HG02610 (cell line): ENCODE results near the gene SLC7A8.
"Not testable (repeated sequence)": the region's sequence is repeated elsewhere in the genome, so short reads cannot be mapped to it uniquely, and the experiment has no call there.

ENCODE experiments used
- ATAC-seq: cut with Tn5 transposase; IDR thresholded peaks from one replicate; pipeline ENCODE4 v1.9.1; 2021; ENCODE audit warnings: mild to moderate bottlenecking, moderate library complexity; ENCODE audit not compliant: unreplicated experiment

Gene SLC7A8

DNA sequence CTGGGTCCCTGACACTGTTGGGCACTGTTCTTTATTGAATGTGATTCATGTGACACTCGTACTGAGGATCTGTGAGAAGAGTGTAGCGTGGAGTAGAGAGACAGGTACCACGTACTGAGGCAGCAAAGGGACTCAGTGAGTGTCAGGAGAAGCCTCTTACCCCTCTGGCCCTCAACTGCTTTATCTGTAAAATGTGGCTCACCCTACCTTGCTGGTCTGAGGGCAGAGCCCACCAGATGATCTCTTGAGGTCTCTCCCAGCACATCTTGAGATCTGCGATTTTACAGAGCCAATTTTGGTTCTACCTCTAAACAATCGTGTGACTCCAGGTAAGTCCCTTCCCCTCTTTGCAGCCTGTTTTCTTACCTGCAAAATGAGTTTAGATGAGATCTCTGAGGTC lies 67.5 kb downstream of the SLC7A8 start:
- ATAC-seq = no peak

DNA sequence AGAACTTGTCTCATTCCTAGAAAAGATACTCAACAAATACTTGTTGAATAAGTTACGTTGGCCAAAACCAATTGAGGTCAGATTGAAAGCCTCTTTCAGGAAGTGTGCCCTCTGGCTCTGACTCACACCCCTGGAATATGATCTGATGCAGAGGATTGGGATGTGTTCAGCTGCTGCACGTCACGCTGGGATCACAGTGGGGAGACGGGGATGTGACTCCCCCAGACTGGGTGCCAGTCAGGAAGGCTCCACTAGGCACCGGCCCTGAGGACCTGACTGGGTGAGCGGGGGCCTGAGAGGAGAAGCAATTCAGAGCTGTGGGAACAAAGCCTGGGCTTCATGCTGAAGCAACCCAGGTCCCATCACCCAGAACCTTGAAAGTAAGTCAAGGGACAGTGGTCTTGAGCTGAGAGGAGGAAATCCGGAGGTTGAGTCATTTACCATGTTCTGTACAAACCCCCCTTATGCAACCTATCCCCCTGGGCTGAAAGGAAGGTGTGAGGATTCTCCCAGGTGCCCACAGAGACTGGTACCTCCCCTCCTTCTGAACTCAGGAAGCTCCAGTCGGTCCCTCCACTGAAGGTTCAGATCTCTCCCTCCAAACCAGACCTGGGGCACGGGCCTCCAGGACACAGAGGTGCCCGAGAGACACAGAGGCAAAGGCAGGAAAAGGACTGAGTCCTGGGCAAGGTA lies 68.3 kb downstream of the SLC7A8 start:
- no peak for ATAC-seq

DNA sequence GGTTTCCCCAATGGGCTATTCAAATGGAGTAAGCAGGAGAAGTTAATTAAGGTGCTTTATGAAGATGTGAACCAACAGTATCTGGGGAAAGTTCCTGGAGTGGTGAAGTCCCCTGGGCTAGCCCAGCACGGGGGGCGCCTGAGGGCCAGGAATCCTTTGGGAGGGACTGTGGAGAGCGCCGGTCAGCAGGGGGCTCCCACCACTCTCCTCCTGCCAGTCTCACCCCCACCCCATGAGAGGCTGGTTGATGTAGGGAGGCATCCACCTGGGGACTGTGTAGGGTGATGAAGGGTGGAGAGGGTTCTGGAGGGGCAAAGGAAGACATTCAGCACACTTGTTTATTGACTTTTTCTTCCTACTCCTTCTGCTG lies 68.8 kb downstream of the SLC7A8 start:
- ATAC-seq = no peak

DNA sequence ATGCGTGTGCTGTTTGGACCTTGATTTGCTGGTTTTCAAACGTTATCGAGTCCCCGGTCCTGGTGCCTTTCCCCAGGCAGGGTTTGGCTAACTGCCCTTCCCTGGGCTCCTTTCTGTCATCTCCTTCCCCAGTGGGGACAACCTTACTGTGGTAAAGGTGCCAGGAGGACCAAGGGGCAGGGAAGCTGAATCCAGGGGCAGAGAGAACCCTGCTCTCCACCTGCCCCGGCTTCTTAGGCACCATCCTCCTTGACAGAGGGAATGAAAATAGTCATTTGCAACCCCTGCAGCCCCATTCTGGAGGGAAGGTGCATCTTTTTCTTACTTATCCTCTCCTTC lies 69.4 kb downstream of the SLC7A8 start:
- no peak for ATAC-seq

DNA sequence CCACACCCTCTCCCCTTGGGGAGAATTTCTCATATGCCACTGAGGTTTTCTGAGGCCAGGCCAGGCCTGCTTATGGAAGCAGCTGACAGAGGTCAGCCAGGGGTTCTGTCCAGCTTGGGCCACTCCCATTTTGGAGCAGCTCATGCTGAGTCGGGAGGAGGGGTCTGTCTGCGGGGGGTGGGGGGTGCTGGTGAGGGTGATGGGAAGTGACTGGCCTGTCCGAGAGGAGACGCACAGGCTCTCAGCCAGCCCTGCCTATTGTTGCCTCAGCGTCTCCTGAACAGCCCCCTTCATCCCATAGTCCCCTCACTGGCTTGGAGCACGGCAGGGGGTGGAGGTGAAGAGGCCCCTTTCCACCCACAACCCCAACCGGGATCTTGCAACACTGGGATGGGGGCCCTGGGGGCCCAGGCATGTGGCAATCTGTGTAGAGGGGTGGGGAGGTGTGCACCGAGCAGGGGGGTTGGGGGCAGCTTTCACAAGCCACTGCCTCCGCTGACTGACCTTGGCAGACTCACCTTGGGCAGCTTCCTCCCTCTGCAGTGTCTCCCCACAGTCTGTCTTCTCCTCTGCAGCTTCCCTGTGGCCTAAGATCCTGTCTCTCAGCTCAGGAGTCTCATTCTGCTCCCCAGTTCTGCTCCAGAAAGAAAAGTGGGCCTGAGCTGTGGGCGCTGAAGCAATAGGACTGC lies 69.9 kb downstream of the SLC7A8 start:
- no peak for ATAC-seq

DNA sequence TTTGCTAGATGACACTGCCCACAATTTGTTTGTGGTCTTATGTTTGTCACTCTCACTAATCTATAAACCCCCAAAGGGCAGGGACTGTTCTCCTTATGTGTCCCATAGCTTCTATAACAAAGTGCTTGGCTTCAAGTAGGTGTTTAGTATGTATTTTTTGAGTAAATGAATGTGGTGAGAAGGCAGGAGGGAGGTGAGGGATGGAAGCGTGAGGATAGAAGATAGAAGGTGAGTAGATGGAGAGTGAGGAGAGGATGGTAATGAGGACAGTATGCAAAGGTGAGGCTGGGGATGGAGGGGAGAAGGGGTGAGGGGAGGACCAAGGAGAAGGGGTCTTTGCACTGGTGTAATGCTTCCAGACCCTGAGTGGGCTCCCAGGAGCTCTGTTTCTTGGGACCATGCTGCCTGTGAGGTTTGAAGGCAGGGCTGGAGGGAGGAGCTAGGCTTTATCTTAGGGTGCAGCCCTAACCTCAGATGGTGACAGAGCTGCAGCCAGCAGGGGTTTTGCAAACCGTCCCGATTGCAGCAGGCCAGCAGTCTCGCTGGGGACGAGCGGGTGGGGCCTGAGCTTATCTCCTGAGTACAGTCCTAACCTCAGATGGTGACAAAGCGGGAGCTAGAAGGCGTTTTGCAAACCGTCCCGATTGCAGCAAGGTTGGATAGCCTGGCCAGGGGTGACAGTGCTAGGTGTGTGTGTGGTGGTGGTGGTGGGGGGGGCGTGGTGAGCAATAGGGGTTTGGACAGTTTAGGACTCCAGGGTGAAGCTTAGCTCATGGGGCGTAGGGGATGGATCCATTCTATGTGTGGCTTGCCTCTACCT lies 70.9 kb downstream of the SLC7A8 start:
- ATAC-seq = no peak

DNA sequence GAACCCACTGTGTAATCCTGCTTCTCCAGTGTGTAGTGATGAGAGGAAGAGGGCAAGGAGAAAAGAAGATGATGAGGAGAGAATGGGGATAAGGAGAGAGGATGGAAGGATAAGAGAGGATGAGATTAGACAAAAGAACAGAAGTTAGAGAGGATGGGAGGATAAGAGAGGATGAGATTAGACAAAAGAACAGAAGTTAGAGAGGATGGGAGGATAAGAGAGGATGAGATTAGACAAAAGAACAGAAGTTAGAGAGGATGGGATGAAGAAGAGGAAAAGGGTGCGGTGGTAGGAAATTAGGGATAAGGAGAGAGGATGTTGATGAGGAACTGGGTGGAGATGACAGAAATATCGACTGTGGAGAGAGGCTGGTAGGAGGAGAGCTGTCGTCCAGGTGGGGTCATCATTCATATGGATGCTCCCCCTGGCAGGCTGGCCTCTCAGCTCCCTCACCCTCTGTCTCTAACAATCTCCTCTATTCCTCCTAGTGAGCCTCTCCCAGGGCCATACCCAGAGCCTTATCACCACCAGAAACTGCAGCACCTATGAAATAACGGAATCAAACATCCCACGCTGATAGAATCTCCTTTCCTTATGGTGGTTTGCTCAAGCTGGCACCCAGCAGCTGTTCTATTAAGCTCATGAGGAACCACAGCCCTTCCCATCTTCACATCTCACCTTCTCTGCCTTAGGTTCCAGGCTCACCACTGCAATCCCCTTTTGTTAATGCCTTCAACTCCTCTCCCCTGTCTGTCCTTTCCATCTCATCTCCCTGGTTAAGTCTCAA lies 72.7 kb downstream of the SLC7A8 start:
- no peak for ATAC-seq

DNA sequence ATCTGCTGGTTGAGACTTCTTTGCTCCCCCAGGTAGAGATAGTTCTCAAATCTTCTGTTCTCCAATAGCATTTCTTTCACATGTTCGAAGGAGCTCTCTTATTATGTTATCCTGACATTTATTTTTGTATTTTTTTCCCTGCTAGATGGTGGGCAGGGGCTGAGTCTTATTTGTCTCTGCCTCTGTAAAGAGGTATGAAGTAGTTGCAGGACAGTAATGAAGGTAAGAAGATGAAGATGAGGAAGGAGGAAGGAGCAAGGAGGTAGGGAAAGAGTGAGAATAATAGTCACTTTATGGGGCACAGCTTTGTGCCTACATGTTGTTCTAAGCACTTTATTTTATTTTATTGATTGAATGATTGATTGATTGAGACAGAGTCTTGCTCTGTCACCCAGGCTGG lies 73.7 kb downstream of the SLC7A8 start:
- no peak for ATAC-seq

DNA sequence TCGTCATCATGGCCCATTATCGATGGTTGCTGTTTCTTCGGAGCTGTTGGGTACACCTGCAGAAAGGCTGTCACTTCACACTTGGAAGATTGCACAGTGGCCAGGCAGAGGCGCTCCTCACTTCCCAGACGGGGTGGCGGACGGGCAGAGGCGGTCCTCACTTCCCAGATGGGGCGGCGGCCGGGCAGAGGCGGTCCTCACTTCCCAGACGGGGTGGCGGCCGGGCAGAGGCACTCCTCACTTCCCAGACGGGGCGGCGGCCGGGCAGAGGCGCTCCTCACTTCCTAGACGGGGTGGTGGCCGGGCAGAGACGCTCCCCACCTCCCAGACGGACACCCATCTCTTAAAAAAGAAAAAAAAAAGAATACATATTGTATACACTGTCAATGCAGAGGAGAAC lies 75.3 kb downstream of the SLC7A8 start:
- ATAC-seq = not testable (repeated sequence)

DNA sequence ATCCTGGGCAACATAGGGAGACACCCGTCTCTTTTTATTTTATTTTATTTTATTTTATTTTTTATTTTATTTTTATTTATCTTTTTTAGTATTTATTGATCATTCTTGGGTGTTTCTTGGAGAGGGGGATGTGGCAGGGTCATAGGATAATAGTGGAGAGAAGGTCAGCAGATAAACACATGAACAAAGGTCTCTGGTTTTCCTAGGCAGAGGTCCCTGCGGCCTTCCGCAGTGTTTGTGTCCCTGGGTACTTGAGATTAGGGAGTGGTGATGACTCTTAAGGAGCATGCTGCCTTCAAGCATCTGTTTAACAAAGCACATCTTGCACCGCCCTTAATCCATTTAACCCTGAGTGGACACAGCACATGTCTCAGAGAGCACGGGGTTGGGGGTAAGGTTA lies 75.8 kb downstream of the SLC7A8 start:
- not testable (repeated sequence) for ATAC-seq

DNA sequence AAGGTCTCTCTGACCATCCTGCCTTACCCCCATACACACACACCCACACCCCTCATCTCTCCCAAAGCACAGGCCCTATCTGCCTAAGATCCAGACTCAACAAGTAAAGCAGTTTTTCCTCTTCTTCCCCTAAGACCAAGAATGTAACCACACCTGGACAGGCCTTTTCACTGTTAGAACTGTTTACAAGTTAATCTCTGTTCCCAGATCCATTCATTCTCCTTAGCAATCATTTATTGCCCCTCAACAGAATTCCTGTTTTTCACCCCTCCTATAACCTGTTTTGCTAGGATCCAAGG lies 76.8 kb downstream of the SLC7A8 start:
- no peak for ATAC-seq

DNA sequence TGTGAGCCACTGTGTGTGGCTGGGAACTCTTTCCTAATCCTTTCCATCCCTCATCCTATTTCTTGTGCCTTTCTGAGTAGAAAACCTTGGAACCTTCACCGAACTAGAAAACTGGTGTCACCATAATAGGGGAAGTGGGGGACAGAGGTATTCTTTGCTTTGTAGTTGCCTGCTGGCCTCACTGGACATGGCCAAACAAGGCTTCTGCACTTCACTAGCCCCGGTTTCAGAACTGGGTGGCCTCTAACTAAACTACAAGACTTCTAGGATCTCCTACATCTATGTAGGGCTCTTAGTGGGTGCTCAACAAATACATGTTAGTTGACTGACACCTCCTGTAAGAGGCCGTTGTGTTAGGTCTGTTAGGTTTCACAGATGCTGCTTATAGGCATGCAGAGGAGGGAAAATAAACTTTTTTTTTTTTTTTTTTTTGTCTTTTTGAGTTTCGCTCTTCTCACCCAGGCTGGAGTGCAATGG lies 78.1 kb downstream of the SLC7A8 start:
- ATAC-seq = no peak

DNA sequence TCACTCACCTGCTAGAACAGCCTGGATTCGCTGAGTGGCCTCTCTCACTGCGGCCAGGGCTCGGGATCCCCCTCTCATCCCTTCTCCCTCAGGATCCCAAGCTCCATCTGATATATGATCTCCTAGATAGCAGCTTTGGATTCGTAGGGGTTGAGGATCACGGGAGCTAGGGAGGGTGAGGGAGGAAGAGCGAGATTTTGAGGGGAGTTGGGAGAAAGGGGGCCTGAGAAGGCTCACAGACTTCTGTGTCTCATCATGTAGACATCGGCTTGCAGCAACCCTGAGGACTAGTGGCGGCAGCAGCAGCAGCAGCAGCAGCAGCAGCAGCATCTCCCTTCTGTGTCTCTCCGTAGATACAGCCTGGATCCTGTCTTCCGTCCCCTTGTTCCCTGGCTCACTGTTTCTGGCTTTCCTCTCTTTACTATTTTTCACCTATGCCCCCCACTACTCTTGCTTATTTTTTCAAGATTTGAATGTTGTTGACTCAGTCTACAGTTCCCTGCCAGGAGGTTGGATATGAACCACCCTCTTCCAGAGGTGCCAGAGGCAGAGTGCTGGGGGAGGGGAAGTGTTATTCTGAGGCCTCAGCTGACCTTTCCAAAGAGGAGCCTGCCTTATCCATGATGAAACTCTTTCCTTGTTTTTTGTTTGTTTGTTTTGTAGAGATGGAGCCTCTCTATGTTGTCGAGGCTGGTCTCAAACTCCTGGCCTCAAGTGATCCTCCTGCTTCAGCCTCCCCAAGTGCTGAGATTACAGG lies 78.7 kb downstream of the SLC7A8 start, which contains the start of gene CIROP:
TSS of gene CIROP (minus strand) at position 399 of the 757 bp plus-strand sequence. CDS start at position 330, 69 bp downstream.
- no peak for ATAC-seq

DNA sequence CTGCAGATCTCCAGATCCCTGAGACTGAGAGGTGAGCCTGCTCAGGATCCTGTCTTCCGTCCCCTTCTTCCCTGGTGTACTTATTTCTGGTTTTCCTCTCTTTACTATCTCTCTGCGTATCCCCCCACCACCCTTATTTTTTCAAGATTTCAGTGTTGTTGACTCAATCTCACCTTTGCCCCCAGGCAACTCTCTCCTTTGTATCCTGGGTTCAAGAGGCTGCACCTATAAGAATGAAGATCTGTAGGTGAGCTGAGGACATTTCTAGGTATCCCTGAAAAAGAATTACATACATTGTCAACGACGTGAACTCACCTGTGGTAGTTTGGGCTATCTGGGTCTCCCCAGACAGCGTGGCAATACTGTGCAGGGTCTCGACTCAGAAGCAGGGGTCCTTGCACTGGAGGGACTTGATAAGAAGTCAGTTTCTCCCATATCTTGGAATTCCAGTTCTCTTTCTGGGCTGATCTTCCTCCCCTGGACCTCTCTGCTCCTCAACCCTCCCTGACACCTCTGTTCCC lies 79.3 kb downstream of the SLC7A8 start:
- no peak for ATAC-seq

DNA sequence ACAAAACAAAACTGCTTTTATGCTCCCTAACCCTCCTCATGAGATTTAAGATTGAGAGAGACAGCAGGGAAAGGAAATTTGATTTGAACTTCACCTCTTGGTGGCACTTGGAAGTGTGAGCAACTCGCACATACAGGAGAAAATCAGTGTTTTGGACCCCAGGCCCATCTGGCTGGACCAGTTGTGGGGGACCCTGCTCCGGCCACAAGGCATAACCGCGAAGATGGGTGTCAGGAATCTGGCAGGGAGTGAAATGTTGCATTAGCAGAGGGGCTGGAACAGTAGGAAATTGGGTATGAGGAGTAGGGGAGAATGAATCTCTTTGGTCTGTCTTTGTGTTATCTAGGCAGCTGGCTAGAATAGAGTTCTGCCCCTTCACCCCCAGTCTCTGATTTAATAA lies 79.9 kb downstream of the SLC7A8 start:
- no peak for ATAC-seq

DNA sequence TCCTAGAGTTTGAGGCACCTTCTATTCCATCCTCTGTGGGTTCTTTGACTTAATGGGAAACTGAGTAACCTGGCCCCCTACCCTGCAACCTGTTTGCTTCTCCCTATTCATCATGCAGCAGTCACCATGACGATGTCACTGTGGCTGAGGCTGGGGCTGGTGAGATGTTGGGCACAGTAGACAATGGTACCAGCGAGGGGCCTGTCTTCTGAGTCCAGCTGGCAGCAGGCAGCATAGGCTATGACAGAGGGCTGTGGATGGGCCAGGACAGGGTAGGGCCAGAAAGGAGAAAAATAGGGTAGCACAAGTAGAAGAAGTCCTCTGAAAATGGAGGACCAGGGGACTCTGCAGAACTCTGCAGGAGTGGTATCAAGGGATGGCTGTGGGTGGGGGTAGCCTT lies 80.7 kb downstream of the SLC7A8 start:
- ATAC-seq = no peak

DNA sequence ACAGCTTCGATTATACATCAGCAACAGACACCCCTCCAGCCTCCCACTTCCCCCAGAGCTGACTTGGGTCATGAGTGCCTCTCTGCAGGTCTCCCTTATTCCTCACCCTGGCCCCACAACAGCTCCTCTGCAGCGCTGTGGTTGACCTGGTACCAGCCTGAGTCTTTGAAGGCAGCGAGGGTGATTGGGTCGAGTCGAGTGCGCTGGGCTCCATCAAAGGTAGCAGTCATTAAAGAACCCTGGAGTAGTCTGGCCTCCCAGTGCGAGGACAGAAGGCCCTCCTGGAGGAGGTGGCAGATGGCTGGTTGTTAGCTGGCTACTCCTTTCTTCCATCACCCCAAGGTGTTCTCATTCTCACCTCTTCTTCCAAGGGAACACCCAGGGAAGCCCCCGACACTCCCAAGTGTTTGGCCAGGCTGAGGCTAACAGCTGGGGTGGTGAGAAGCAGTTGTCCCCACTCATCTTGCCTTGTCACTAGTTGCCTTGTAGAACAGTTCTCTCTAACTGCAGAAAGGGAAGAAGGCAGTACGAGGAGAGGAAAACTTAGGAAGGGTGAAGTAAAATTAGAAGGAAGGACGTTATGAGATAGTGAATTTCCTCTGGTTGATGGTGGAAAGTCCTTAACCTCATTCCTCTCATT lies 81.4 kb downstream of the SLC7A8 start:
- no peak for ATAC-seq

DNA sequence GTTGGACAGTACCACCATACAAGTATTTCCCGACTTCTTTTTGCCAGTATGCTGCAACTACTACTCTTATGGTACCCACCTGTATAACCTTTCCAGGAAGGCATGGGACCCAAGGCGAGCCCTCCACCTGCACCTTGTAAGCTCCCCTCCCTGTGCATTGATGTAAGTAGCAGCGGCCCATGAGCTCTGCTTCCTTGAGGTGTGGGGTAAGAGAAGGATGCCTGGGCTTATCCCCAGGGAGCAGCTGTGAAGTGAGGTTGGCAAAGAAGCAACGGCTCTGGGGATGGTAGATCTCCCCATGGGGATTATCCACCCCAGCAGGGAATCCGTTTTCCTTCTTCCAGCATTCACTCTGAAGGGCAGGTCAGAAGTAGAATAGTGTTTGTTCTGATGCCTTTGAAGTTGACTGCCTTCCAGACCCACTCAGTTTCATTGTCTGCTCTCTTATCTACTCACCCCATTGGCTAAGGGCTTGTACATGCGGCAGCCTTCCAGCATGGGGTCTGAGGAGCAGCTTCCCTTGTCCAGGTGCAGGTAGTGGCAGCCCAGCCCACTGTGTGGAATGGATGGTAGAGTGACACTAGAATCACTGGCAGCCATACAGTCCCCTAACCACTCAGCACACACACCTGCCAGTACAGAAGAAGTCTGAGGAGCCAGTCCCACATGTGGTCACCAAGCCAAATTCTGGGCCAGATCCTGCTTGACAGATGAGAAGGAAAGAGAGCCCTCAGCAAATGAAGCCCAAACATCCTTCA lies 82.1 kb downstream of the SLC7A8 start:
- ATAC-seq = no peak

DNA sequence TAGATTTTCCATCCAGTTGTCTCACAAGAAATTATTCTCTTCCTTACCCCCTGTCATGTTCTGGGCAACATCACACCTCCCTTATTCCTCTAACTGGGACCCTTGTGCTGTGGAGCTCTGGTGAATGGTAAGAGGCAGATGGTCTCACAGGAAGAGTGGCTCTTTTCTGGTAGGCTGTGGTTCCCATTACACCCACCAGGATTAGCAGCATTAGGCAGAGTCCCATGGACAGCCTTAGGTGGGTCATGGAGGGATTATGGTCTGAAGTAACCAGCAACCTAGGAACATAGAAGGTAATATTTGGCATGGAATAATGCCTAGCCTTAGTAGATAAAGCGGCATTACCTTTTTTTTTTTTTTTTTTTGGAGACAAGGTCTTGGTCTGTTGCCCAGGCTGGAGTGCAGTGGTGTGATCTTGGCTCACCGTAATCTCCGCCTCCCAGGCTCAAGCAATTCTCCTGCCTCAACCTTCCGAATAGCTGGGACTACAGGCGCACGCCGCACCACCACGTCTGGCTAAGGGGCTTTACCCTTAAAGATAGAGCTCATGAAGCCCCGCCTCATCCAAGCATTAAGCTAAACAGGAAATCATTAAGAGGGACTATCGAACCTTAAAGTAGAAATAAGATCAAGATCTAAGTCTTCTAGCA lies 84.1 kb downstream of the SLC7A8 start:
- no peak for ATAC-seq
